HG03280 (cell line): Measurements from ENCODE around the gene PPP1R14C.

Experiments used
- ATAC-seq: cut with Tn5 transposase; IDR thresholded peaks from one replicate; pipeline ENCODE4 v1.9.1; 2021; ENCODE audit warnings: mild to moderate bottlenecking, moderate library complexity; ENCODE audit not compliant: unreplicated experiment

PPP1R14C gene

GRCh38 chr6:150245148-150245935 is 102.5 kb downstream of the PPP1R14C start:
- no peak for ATAC-seq

- ATAC-seq: no peak
These were observed 105.0 kb downstream of the PPP1R14C start for GRCh38 chr6:150247803-150248202.

GRCh38 chr6:150248300-150248699 is 105.5 kb downstream of the PPP1R14C start:
- ATAC-seq: no peak

GRCh38 chr6:150249261-150249660 is 106.4 kb downstream of the PPP1R14C start:
- ATAC-seq: no peak

GRCh38 chr6:150250826-150251225 is 108.0 kb downstream of the PPP1R14C start:
- no peak for ATAC-seq

- ATAC-seq: no peak
These were observed 108.8 kb downstream of the PPP1R14C start for GRCh38 chr6:150251566-150252186.

GRCh38 chr6:150252714-150253444 is 110.0 kb downstream of the PPP1R14C start:
- no peak for ATAC-seq

- no peak for ATAC-seq
These were observed 110.6 kb downstream of the PPP1R14C start for GRCh38 chr6:150253489-150253888.

GRCh38 chr6:150254770-150255169 is 111.9 kb downstream of the PPP1R14C start:
- ATAC-seq: no peak

- no peak for ATAC-seq
These were observed 113.0 kb downstream of the PPP1R14C start for GRCh38 chr6:150255840-150256239.

GRCh38 chr6:150256618-150257272 is 113.9 kb downstream of the PPP1R14C start:
- ATAC-seq: no peak

- ATAC-seq: no peak
These were observed 115.5 kb downstream of the PPP1R14C start for GRCh38 chr6:150258381-150258780.

- no peak for ATAC-seq
These were observed 118.1 kb downstream of the PPP1R14C start for GRCh38 chr6:150260931-150261330.

GRCh38 chr6:150261997-150262697 is 119.3 kb downstream of the PPP1R14C start:
- ATAC-seq: no peak

GRCh38 chr6:150263765-150264404 is 121.0 kb downstream of the PPP1R14C start:
- no peak for ATAC-seq

GRCh38 chr6:150266309-150266708 is 123.5 kb downstream of the PPP1R14C start:
- no peak for ATAC-seq

- ATAC-seq: no peak
These were observed 124.3 kb downstream of the PPP1R14C start for GRCh38 chr6:150266963-150267685.

- ATAC-seq: no peak
These were observed 125.1 kb downstream of the PPP1R14C start for GRCh38 chr6:150267686-150268561.
